Lower leg skin (tissue), 3 donors: Measurements from ENCODE around the gene ADARB2.

Experiments
- CTCF ChIP-seq, 3 donors: fragments of 450-650 bp; IDR thresholded peaks; one replicate each; pipeline ENCODE4 v1.5.1; 2016; ENCODE audit warnings: antibody characterized with exemption in 3 of 3, mild to moderate bottlenecking in 3 of 3, moderate library complexity in 2 of 3
- POLR2A ChIP-seq, 2 donors: fragments of 450-650 bp; IDR thresholded peaks; one replicate each; pipeline ENCODE4 v1.6.1; 2016 to 2017; ENCODE audit warnings: antibody characterized with exemption in 2 of 2, mild to moderate bottlenecking in 1 of 2, moderate library complexity in 1 of 2

- TF ChIP-seq CTCF (IDR thresholded peaks at IDR 0.05) (no peak), POLR2A (IDR thresholded peaks at IDR 0.05) (no peak)
Measured at GRCh38 chr10:1249142-1249920, 488.0 kb downstream of the ADARB2 start.
